IMR-90 (cell line): ENCODE measurements around the gene DCHS1. TPM values are rescaled to one million over a fixed set of nuclear protein-coding genes. Genes with fewer than 3 reads are reported as not detected.

Experiments used
- ATAC-seq: fragments of 200-7000 bp; cut with Tn5 transposase; 2 replicates; pipeline ENCODE4 v1.9.1; 2020; ENCODE audit warnings: low read depth, mild to moderate bottlenecking, moderate library complexity
- BruUV-seq: library from RNA; stranded (reverse); fragments of 400-500 nt; replicated peaks from 2 replicates; lab custom pipeline; 2021; lab: Mats Ljungman, UMichigan
- CTCF ChIA-PET: fragments of 300-600 bp; formaldehyde crosslinking; extraction: SDS; loops from one replicate; lab custom pipeline; 2021; ENCODE audit warnings: antibody characterized with exemption; lab: Yijun Ruan, JAX
- POLR2A ChIA-PET: fragments of 300-600 bp; sonication (Branson Sonifier 250); formaldehyde crosslinking; loops from one replicate; lab custom pipeline; 2022; ENCODE audit warnings: antibody characterized with exemption; ENCODE audit not compliant: unreplicated experiment; lab: Charles Lee
- DNase-seq: peaks from one replicate; pipeline ENCODE4 v3.0.0; 2013
- H2AFZ ChIP-seq: replicated peaks from 2 replicates; pipeline ENCODE3; 2013; ENCODE audit warnings: low read length, mild to moderate bottlenecking; ENCODE audit not compliant: poor library complexity
- H2AK5ac ChIP-seq: 2 replicates; pipeline ENCODE4 v1.6.1; 2013; ENCODE audit warnings: low read depth, low read length, inconsistent platforms
- H2AK9ac ChIP-seq: replicated peaks from 2 replicates; pipeline ENCODE3; 2013; ENCODE audit warnings: mild to moderate bottlenecking, low read depth, low read length, moderate library complexity; ENCODE audit not compliant: poor library complexity
- H2BK120ac ChIP-seq: 2 replicates; pipeline ENCODE4 v1.6.1; 2013; ENCODE audit warnings: low read depth, low read length, inconsistent platforms
- H2BK15ac ChIP-seq: 3 replicates; pipeline ENCODE4 v1.6.1; 2013; ENCODE audit warnings: low read depth, low read length, inconsistent platforms
- H2BK20ac ChIP-seq: 2 replicates; pipeline ENCODE4 v1.6.1; 2013; ENCODE audit warnings: low read depth, mild to moderate bottlenecking, inconsistent platforms, low read length, moderate library complexity
- H2BK5ac ChIP-seq: 2 replicates; pipeline ENCODE4 v1.6.1; 2013; ENCODE audit warnings: mild to moderate bottlenecking, low read depth, low read length, inconsistent platforms; ENCODE audit not compliant: poor library complexity, severe bottlenecking
- H3K14ac ChIP-seq: replicated peaks from 2 replicates; pipeline ENCODE4 v1.6.1; 2013; ENCODE audit warnings: low read depth, low read length, inconsistent platforms
- H3K18ac ChIP-seq: 2 replicates; pipeline ENCODE4 v1.6.1; 2013; ENCODE audit warnings: low read depth, low read length, control low read depth
- H3K23ac ChIP-seq: 2 replicates; pipeline ENCODE4 v1.6.1; 2013; ENCODE audit warnings: low read depth, low read length, inconsistent platforms
- H3K27ac ChIP-seq: 2 replicates; pipeline ENCODE4 v1.5.1; 2013; ENCODE audit warnings: mild to moderate bottlenecking, control low read depth, low read length; ENCODE audit not compliant: insufficient read depth
- H3K27me3 ChIP-seq: 2 replicates; pipeline ENCODE4 v1.6.1; 2013; ENCODE audit warnings: low read length; ENCODE audit not compliant: control insufficient read depth, insufficient read depth
- H3K36me3 ChIP-seq: 2 replicates; pipeline ENCODE4 v1.6.1; 2013; ENCODE audit warnings: low read length, mixed read lengths; ENCODE audit not compliant: control insufficient read depth, insufficient read depth
- H3K4ac ChIP-seq: 2 replicates; pipeline ENCODE4 v1.6.1; 2013; ENCODE audit warnings: low read depth, low read length, inconsistent platforms
- H3K4me1 ChIP-seq: 2 replicates; pipeline ENCODE4 v1.6.1; 2013; ENCODE audit warnings: low read length, mixed read lengths; ENCODE audit not compliant: control insufficient read depth, insufficient read depth
- H3K4me2 ChIP-seq: 2 replicates; pipeline ENCODE4 v1.6.1; 2013; ENCODE audit warnings: low read depth, mild to moderate bottlenecking, control low read depth, low read length, moderate library complexity
- H3K4me3 ChIP-seq: 2 replicates; pipeline ENCODE4 v1.5.1; 2013; ENCODE audit warnings: low read depth, mild to moderate bottlenecking, control low read depth, low read length, moderate library complexity; ENCODE audit not compliant: insufficient read depth
- H3K56ac ChIP-seq: 2 replicates; pipeline ENCODE4 v1.6.1; 2013; ENCODE audit warnings: low read length, inconsistent platforms; ENCODE audit not compliant: insufficient read depth; ENCODE audit errors: extremely low read depth
- H3K79me1 ChIP-seq, 2 experiments: 2 replicates each; pipeline ENCODE4 v1.6.1; 2013; ENCODE audit warnings: low read length in 2 of 2, inconsistent platforms in 1 of 2, low read depth in 1 of 2
- H3K9ac ChIP-seq: 2 replicates; pipeline ENCODE4 v1.6.1; 2013; ENCODE audit warnings: low read depth, low read length, control low read depth
- H3K9me1 ChIP-seq: 2 replicates; pipeline ENCODE4 v1.6.1; 2013; ENCODE audit warnings: low read length, inconsistent platforms; ENCODE audit not compliant: insufficient read depth
- H3K9me3 ChIP-seq: 2 replicates; pipeline ENCODE4 v1.6.1; 2013; ENCODE audit warnings: low read length; ENCODE audit not compliant: control insufficient read depth, insufficient read depth
- H4K20me1 ChIP-seq: 2 replicates; pipeline ENCODE4 v1.6.1; 2013; ENCODE audit warnings: low read length, inconsistent platforms; ENCODE audit not compliant: insufficient read depth
- H4K5ac ChIP-seq: 2 replicates; pipeline ENCODE4 v1.6.1; 2013; ENCODE audit warnings: mild to moderate bottlenecking, low read depth, low read length, control low read depth
- H4K8ac ChIP-seq, 2 experiments: 2 replicates each; pipeline ENCODE4 v1.6.1; 2013; ENCODE audit warnings: low read depth in 2 of 2, low read length in 2 of 2, control low read depth in 1 of 2, inconsistent platforms in 1 of 2
- H4K91ac ChIP-seq: 2 replicates; pipeline ENCODE4 v1.6.1; 2013; ENCODE audit warnings: low read depth, low read length, inconsistent platforms; ENCODE audit not compliant: insufficient read depth
- BHLHE40 ChIP-seq: fragments of 150-350 bp; IDR thresholded peaks from 2 replicates; pipeline ENCODE4 v1.6.1; 2016; ENCODE audit warnings: mild to moderate bottlenecking, low read depth, low read length
- POLR2A ChIP-seq: IDR thresholded peaks from 2 replicates; pipeline ENCODE4 v1.6.1; 2012; ENCODE audit warnings: mild to moderate bottlenecking, low read depth, low read length
- WGBS, 2 experiments: methylation state at CpG; one replicate each; pipeline versions ENCODE4 v1.1.5 to v1.1.7; 2013; ENCODE audit warnings: missing lambda C conversion rate in 2 of 2; ENCODE audit not compliant: insufficient read length in 1 of 2; ENCODE audit errors: extremely low coverage in 2 of 2; 5-methylcytosine and 5-hydroxymethylcytosine counted together
- dilution Hi-C: fragments of 300-500 bp; cut with HindIII; formaldehyde crosslinking; loops from one replicate; pipeline ENCODE4 v1.14.3; 2018; ENCODE audit warnings: low sequenced_read_pairs; ENCODE audit not compliant: unreplicated experiment
- in situ Hi-C: fragments of 300-500 bp; cut with MboI; formaldehyde crosslinking; loops from 3 replicates; pipeline ENCODE4 v1.14.3; 2019; ENCODE audit warnings: low sequenced_read_pairs, inconsistent platforms, mixed read lengths
- intact Hi-C: fragments of 100-400 bp; cut with micrococcal nuclease; formaldehyde crosslinking; loops from 2 replicates; pipeline ENCODE4 v1.10.0; 2022
- polyA plus RNA-seq, 3 experiments: library from polyadenylated mRNA; depleted of rRNA; stranded (reverse); fragments of >200 nt; gene quantifications; 2 replicates each; pipeline ENCODE4 v1.2.3, GENCODE V29; 2012; ENCODE audit warnings: low replicate concordance in 1 of 3
- total RNA-seq: library from RNA; depleted of rRNA; stranded (reverse); fragments of >200 nt; gene quantifications from 2 replicates; pipeline ENCODE4 v1.2.3, GENCODE V29; 2012

Gene DCHS1
- total and polyA plus RNA-seq, 2 of the 4 experiments (the other 2 are of a cell fraction), result 1.4 to 3.3 TPM

- Histone ChIP-seq H4K8ac (peak overlapping the region; percentile 1 to 78; a peak in 3 of 4 replicates), H4K20me1 (0 out of 2 replicates have a peak, but pooled peaks cover 3% of the 10 kb centered on the region), H3K9me3 (no peaks in the 10 kb centered on the region), H3K36me3 (no peaks in the 10 kb centered on the region), H3K79me1 (peaks cover 3 to 17% of the 10 kb centered on the region in 2 experiments; a peak in 2 of 4 replicates), H3K23ac (peak overlapping the region; percentile 77), H3K56ac (no peak overlapping the region), H2BK15ac (no peak overlapping the region), H3K4ac (peak overlapping the region; percentile 85), H3K4me3 (peak overlapping the region; percentile 58), H3K27me3 (peaks cover 17% of the 10 kb centered on the region), H2BK20ac (0 out of 2 replicates have a peak overlapping the region, but pooled peaks have one; percentile 5), H3K4me1 (peaks cover 5% of the 10 kb centered on the region), H4K5ac (peak overlapping the region; percentile 83; the same call in 1 of the 2 replicates), H3K4me2 (peak overlapping the region; percentile 97), H3K9ac (peak overlapping the region; percentile 76), H3K9me1 (peaks cover 19% of the 10 kb centered on the region), H3K18ac (peak overlapping the region; percentile 20; the same call in 1 of the 2 replicates), H3K27ac (no peak overlapping the region; the same call in 1 of the 2 replicates), H2AK5ac (peak overlapping the region; percentile 85), H2BK120ac (peak overlapping the region; percentile 76), H2AK9ac (peak overlapping the region; percentile 84), H2AFZ (peak overlapping the region; percentile 86), H3K14ac (peak overlapping the region; percentile 91), H2BK5ac (no peak overlapping the region), H4K91ac (peak overlapping the region; percentile 66; the same call in 1 of the 2 replicates)
- no TSS peak for BruUV-seq
- DNase-seq, result no peak
- ChIA-PET CTCF (no interaction called here), POLR2A (no interaction called here)
- 5% methylated on average over 5 of the region's 84 CpGs; no CpG with 5 or more reads in 1 of the 2 experiments for WGBS, 2 experiments
- intact Hi-C loops (no loop called here), dilution Hi-C loops (no loop called here), in situ Hi-C loops (no loop called here)
- peak; percentile 70 for ATAC-seq
- no peak for TF ChIP-seq POLR2A
- TF ChIP-seq BHLHE40, result peak; percentile 30; the same call in 1 of the 2 replicates
These were observed 404 bp downstream of the DCHS1 start for GRCh38 chr11:6655020-6655789.
